HG03159 (cell line): Measurements from ENCODE around the gene ZER1.
"Not testable (repeated sequence)": the region's sequence is repeated elsewhere in the genome, so short reads cannot be mapped to it uniquely, and the experiment has no call there.

Experiments used
- ATAC-seq: cut with Tn5 transposase; IDR thresholded peaks from one replicate; pipeline ENCODE4 v1.9.1; 2021; ENCODE audit warnings: mild to moderate bottlenecking, moderate library complexity; ENCODE audit not compliant: unreplicated experiment

The ZER1 gene

GRCh38 chr9:128696923-128697707 is 74.6 kb downstream of the ZER1 start:
- no peak for ATAC-seq

DNA sequence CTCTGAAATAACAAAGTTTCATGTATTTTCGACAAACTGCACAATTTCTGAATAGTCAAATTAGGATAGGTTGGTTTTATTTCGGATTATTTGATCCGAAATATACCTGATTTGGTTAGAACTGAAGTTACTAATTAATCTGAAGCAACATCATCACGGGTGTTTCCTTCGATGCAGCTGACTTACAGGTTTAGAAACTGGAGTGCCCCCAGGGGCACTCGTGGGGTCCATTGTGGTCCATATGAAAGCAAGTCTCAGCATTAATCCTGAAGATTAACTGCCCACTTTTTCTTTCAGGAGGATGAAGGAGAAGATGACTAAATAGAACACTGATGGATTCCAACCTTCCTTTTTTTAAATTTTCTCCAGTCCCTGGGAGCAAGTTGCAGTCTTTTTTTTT is 77.4 kb downstream of the ZER1 start:
- no peak for ATAC-seq

DNA sequence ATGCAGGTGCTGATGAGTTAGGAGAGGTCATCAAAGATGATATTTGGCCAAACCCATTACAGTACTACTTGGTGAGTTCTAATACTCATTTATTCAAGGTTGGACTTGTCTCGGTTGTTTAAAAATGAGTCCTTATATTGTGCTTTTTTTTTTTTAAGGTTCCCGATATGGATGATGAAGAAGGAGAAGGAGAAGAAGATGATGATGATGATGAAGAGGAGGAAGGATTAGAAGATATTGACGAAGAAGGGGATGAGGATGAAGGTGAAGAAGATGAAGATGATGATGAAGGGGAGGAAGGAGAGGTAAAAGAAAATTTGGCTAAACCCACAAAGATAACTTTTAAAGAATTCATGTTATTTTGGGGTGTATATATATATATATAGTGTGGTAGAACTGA is 78.0 kb downstream of the ZER1 start:
- ATAC-seq: not testable (repeated sequence)

- ATAC-seq: no peak
These were observed 81.1 kb downstream of the ZER1 start for GRCh38 chr9:128690684-128691034.

- ATAC-seq: no peak
These were observed 81.7 kb downstream of the ZER1 start for GRCh38 chr9:128689820-128690683.

- ATAC-seq: peak; percentile 23
These were observed 82.4 kb downstream of the ZER1 start for GRCh38 chr9:128689293-128689774.

GRCh38 chr9:128688501-128689292 is 83.0 kb downstream of the ZER1 start, which contains the start of gene SET:
TSS of gene SET (plus strand) at chr9:128689222. CDS start at chr9:128689583, 361 bp downstream.
- peak; percentile 65 for ATAC-seq

DNA sequence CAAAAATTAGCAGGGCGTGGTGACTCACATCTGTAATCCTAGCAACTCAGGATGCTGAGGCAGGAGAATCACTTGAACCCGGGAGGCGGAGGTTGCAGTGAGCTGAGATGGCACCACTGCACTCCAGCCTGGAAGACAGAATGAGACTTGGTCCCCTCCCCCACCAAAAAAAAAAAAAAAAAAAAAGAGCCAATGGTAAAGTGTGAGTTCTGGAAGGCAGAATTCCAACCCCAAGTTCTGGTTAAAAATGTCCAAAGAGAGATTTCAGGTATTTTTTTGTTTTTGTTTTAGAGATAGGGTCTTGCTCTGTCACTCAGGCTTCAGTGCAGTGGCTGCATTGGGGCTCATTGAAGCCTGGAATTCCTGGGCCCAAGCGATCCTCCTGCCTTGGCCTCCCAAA is 84.3 kb downstream of the ZER1 start:
- ATAC-seq: no peak

GRCh38 chr9:128685636-128686489 is 85.9 kb downstream of the ZER1 start:
- no peak for ATAC-seq

- ATAC-seq: peak; percentile 28
These were observed 87.2 kb downstream of the ZER1 start for GRCh38 chr9:128684325-128685199.

GRCh38 chr9:128684065-128684324 is 87.7 kb downstream of the ZER1 start:
- ATAC-seq: no peak

DNA sequence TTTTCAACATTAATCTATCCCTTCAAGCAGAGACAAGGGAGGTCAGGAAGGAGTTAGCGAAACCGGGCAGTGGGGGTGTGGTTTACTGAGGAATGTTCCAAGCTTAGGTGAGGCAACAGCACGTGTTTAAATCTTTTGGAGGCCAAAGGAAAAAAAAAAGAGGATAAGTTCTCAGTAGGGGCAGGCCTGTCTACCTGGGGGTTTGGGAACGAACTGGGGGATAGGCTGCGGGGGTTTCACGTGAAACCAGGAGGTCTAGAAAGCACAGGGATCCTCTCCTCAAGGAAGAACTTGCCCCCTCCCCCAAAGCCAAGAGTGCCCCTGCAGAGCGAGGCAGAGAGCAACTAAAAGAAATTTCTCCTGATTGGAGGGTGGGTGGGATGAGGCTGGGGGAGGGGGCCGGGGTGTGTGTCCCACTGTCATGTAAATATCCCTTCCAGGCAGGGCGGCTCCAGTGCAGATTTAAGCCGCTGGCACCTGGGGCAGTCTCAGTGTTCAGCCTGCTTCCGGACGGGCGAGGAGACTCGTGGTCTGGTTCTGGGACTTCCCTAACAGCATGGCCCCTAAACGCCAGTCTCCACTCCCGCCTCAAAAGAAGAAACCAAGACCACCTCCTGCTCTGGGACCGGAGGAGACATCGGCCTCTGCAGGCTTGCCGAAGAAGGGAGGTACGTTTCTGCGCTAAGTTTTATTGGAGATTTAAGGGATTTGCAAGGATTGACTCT is 88.2 kb downstream of the ZER1 start:
- ATAC-seq: no peak
